ENCODE measurements around the gene ELP5.
A peak's percentile ranks its signal among the peaks of the same experiment; 100 is the strongest.

Gene ELP5

GRCh38 chr17:7254511-7254910, 2.5 kb downstream of the ELP5 start:
- no peak for DNase-seq (ENCODE audit: low read depth in 2 of 2)

DNA sequence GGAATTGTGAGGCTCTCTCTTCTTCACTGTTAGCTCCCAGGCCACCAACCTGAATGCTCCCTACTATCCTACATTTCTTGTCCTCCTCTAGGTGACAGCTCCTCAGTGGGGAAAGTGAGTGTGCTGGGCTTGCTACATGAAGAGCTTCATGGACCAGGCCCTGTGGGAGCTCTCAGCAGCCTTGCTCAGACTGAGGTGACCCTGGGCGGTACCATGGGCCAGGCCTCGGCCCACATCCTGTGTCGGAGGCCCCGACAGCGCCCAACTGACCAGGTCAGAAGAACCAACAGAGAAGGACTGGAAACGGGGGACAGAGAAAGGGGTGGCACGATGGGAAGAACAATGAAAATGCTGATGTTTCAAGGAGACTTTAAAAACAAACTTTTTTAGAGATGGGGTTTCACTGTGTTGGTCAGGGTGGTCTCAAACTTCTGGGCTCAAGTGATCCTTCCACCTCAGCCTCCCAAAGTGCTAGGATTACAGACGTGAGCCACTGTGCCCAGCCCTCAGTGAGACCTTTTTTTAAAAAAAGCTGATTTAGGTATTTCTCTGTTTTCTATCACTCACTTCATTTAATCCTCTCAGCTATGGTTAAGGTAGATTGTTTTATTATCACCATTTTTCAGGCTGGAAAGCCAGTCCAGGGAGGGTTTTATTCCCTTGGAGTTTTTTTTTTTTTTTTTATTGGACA, 4.9 kb downstream of the ELP5 start:
- DNase-seq (ENCODE audit: low read depth in 2 of 2), result no peak

- DNase-seq (ENCODE audit: low read depth in 2 of 2), result no peak
Observed at GRCh38 chr17:7258731-7259554, 6.9 kb downstream of the ELP5 start.

DNA sequence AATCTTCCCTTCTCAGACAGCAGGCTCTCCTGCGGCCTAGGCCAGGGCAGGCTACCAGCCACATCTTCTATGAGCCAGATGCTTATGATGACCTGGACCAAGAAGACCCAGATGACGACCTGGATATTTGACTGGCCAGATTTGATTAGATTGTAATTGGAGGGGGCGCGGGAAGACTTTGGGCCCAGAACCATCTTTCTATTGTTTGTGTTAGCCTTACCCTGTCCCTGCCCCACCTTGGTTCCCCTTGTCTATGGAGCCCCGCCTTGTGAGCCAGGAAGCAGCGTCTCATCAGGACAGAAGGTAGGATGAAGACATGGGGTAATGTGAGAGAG, 7.5 kb downstream of the ELP5 start:
- DNase-seq (ENCODE audit: low read depth in 2 of 2), result no peak

DNA sequence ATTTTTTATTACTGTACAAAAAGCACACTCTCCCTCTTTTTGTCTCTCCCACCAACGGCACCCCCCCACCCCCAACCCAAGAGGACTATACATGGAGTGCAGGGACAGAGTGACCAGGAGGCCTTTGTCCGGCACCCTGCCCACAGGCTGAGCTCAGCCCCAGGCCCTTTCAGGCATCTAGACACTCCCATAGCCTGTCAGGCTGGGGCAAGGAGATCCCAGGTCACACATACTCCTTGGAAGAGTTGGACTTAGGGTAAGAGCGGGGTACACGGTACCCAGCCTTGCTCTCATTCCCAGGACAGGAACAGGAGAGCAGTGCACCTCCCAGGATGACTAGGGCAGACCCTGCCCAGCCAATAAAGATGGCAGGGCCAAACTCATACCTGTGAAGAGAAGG, 8.1 kb downstream of the ELP5 start:
- no peak for DNase-seq (ENCODE audit: low read depth in 2 of 2)

GRCh38 chr17:7260651-7261378, 8.8 kb downstream of the ELP5 start:
- DNase-seq (ENCODE audit: low read depth in 2 of 2), result no peak

GRCh38 chr17:7261379-7262191, 9.6 kb downstream of the ELP5 start:
- DNase-seq (ENCODE audit: low read depth in 2 of 2), result no peak

DNA sequence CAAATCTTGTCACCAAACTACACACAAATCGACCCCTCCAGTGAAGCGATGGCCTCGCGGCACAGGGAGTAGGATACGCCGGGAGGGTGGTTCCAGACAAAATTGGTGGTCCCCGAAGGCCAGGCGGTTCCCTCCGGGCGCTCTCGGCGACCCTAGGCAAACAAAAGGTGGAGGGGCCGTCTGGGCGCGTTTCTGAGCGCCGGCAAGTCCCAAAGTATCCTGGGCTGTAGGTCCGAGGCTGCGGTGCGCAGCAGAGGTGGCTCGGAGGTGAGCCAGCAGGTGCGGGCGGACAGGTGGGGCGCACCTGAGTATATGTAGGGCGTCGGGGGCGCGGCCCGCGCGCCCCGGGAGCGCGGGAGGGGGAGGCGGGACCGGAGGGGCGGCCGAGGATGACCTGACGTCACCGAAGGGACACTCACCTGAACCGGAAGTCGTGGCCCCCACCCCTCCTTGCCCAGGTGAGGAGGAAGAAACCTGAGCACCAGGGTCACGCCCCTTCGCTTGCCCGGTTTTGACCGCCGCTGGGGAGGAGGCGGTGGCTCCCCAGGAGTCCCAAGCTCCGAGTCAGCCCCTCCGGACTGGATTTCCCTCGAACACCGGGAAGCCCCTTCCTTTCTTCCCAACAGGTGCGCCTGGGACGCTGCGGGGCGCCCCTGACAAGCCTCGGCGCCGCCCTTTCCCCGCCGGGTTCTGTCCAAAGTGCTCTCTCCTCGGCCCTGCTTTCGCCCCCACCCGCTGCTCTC, 10.3 kb downstream of the ELP5 start, which contains the start of gene CLDN7:
CLDN7 (minus strand) TSS at position 287 of the 743 bp plus-strand sequence. CDS start 435 bp downstream, outside the sequence.
- no peak for DNase-seq (ENCODE audit: low read depth in 2 of 2)

DNA sequence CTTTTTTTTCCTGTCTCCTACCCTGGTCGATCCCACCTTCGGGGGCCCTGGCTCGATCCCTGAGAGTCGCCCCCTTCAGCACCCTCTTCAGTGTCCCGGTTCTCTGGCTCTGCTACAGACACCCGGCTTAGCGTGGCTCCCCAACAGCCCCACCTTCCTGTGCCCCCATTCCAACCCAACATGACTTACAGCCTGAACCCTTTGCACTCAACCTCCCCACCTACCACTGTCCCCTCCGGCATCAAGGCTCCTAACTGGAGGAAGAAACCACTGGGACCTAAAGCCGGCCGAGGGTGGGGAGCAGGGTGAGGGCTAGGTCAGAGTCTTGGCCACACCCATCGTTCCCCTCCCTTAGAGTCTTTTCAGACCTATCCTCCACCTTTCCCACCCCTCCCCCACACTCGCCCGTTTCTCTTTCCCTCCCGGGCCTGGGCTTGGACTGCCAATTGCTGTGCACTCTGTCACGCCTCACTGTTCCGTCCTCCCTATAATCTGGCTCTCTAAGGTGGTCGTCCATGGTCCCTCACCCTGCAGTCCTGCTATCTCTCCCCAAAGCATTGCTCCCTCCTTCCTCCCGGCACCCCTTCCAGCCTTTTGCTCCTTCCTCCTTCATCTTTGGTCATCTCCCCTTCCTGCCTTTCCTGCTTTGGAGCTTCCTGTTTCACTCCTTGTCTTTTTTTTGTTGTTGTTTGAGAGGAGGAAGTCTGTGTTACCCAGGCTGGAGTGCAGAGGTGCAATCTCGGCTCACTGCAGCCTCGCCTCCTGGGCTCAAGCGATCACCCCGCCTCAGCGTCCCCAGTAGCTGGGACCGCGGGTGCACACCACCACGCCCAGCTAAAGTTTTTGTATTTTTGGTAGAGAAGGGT, 11.2 kb downstream of the ELP5 start:
- DNase-seq (ENCODE audit: low read depth in 2 of 2), result no peak

DNA sequence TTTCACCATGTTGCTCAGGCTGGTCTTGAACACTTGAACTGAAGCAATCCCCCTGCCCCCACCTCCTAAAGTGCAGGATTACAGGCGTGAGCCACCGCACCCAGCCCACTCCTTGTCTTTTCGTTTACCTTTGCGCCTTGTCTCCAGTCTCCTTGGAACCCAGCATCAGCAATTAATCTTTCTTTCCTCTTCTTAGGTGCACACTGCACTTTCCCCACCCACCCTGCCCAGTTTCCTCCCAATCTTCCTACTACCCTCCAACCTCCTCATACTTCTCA, 11.7 kb downstream of the ELP5 start:
- no peak for DNase-seq (ENCODE audit: low read depth in 2 of 2)

GRCh38 chr17:7266784-7267183, 14.8 kb downstream of the ELP5 start:
- no peak for DNase-seq (ENCODE audit: low read depth in 2 of 2)

DNA sequence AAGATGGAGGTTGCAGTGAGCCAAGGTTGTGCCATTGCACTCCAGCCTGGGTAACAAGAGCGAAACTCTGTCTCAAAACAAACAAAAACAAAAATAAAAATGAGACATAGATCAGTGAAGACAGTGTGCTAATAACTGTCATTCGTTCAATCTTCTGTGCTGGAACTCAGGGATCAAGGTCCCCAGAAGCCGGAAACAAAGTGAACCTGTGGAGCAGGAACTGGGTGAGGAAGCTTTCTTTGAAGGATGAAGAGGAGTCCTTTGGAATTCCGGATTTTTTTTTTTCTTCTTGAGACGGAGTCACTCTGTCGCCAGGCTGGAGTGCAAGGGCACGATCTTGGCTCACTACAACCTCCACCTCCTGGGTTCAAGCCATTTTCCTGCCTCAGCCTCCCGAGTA, 27.4 kb downstream of the ELP5 start:
- DNase-seq (ENCODE audit: low read depth in 2 of 2), result no peak

DNA sequence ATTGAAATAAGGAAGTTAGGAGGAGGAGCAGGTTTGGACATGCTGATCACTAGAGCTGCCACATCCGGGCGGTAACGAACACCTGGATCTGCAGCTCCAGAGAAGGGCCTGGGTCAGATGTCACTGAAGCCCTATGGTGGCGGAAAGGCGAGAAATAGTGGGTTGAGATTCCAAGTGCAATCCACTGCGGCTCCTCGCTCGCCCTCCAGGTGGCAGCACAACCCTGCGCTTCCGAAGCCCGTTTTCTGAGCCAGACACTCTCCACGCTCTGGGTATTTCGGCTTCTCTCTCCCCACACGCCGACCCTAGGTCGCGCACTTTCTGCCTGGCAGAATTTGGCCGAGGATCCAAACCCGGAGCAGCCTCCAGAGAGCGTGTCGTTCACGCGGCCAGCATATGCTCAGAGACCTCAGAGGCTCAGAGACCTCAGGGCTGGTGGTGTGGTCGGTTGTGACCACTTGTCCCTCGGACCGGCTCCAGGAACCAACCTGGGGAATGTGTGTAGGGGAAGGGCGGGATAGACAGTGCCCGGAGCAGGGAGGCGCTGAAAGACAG, 28.6 kb downstream of the ELP5 start:
- DNase-seq (ENCODE audit: low read depth in 2 of 2), result peak; percentile 69 to 75

DNA sequence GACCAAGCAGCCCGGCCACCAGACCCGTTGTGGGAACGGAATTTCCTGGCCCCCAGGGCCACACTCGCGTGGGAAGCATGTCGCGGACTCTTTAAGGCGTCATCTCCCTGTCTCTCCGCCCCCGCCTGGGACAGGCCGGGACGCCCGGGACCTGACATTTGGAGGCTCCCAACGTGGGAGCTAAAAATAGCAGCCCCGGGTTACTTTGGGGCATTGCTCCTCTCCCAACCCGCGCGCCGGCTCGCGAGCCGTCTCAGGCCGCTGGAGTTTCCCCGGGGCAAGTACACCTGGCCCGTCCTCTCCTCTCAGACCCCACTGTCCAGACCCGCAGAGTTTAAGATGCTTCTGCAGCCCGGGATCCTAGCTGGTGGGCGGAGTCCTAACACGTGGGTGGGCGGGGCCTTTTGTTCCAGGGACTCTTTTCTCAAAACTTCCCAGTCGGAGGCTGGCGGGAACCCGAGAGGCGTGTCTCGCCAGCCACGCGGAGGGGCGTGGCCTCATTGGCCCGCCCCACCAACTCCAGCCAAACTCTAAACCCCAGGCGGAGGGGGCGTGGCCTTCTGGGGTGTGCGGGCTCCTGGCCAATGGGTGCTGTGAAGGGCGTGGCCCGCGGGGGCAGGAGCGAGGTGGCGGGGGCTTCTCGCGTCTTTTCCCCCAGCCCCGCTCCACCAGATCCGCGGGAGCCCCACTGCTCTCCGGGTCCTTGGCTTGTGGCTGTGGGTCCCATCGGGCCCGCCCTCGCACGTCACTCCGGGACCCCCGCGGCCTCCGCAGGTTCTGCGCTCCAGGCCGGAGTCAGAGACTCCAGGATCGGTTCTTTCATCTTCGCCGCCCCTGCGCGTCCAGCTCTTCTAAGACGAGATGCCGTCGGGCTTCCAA, 29.3 kb downstream of the ELP5 start, which contains the start of gene SLC2A4:
SLC2A4 (plus strand) TSS at position 645 of the 879 bp plus-strand sequence; CDS start at position 862, 217 bp downstream.
- DNase-seq (ENCODE audit: low read depth in 2 of 2), result peak; percentile 55 to 72

DNA sequence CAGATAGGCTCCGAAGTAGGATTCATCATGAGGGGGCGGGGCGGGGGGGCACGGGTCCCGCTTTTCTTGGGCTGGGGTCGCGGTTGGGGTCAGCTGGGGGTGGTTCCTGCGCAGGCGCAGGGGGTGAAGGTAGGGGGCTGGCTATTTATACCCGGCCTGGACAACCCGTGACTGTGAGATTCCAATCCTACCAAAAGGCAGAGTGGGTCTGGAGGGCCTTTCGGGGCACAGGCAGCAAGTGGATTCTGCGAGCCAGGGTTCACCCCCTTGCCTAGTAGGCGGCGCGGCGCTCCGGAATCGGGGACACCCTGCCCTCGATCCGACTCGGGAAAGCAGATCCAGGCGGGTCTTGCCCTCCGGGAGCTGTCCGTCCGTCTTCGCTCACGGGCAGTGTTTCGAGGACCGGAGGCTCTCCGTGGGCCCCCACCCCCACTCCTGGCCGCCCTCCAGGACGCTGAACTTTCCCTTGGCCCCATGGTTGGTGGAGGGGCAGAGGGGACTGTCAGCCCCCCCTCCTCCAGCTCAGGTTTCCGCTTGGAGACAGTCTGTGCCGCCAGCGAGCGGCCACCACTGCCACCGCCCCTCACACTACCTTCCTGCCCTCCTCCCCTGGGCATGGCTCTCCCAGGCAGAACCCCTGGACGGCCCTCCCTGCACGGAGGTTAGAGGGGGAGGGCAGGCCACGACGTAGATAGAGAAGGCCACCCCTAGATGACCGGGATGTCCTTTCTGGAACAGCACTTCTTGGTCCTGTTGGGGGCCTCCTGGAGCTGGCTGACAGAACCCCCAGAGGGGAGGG, 30.1 kb downstream of the ELP5 start:
- no peak for DNase-seq (ENCODE audit: low read depth in 2 of 2)

DNA sequence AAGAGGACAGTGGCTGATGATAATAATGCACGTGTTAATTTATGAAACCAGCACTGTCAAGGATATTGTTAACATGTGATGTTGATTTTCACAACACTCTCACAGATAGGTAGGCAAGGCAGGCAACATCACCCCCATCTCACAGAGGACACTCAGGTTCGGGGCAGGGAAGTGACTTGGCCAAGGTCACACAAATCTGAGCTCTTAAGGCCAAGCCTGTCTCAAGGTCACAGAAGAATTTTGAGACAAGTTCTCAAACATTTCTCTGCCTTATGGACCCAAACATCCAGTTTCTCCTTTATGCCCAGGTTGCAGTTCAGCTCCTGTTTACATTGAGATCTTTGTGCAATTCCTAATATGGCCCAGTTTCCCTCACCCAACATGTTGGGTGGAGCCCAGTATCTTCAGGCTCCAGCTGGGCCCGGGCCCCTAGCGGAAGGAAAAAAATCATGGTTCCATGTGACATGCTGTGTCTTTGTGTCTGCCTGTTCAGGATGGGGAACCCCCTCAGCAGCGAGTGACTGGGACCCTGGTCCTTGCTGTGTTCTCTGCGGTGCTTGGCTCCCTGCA, 30.8 kb downstream of the ELP5 start:
- DNase-seq (ENCODE audit: low read depth in 2 of 2), result no peak

DNA sequence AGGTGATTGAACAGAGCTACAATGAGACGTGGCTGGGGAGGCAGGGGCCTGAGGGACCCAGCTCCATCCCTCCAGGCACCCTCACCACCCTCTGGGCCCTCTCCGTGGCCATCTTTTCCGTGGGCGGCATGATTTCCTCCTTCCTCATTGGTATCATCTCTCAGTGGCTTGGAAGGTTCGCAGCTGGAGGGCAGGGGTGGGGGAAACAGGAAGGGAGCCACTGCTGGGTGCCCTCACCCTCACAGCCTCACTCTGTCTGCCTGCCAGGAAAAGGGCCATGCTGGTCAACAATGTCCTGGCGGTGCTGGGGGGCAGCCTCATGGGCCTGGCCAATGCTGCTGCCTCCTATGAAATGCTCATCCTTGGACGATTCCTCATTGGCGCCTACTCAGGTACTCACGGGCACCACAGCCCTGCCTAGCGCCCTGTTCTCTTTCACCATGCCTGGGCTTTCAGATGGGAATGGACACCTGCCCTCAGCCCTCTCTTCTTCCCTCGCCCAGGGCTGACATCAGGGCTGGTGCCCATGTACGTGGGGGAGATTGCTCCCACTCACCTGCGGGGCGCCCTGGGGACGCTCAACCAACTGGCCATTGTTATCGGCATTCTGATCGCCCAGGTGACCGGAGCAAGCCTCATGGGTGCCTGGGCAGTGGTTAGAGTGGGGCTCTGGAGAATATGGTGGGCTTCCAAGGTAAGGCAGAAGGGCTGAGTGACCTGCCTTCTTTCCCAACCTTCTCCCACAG, 31.6 kb downstream of the ELP5 start:
- DNase-seq (ENCODE audit: low read depth in 2 of 2), result no peak
